Osteoblast (primary cell): Measurements from ENCODE around the gene CEP68. TPM values are rescaled to one million over a fixed set of nuclear protein-coding genes. Genes with fewer than 3 reads are reported as not detected.

ENCODE experiments used
- DNase-seq: peaks from one replicate; pipeline ENCODE4 v3.0.0; 2011; ENCODE audit warnings: low spot score, mixed read lengths; ENCODE audit not compliant: insufficient read length; ENCODE audit errors: missing footprints
- H2AFZ ChIP-seq: 2 replicates; pipeline ENCODE4 v1.6.0; 2011; ENCODE audit warnings: mild to moderate bottlenecking, low read length
- H3K27ac ChIP-seq: 2 replicates; pipeline ENCODE4 v1.5.1; 2011; ENCODE audit warnings: mild to moderate bottlenecking, low read depth, low read length, moderate library complexity
- H3K27me3 ChIP-seq: 2 replicates; pipeline ENCODE4 v1.6.0; 2012; ENCODE audit warnings: mild to moderate bottlenecking, control low read depth, inconsistent platforms, low read length, moderate library complexity; ENCODE audit not compliant: insufficient read depth
- H3K36me3 ChIP-seq: 2 replicates; pipeline ENCODE4 v1.5.1; 2011; ENCODE audit warnings: mild to moderate bottlenecking, low read length, control low read depth, moderate library complexity; ENCODE audit not compliant: insufficient read depth
- H3K4me1 ChIP-seq: 2 replicates; pipeline ENCODE4 v1.5.1; 2011; ENCODE audit warnings: mild to moderate bottlenecking, low read length, control low read depth, moderate library complexity; ENCODE audit not compliant: insufficient read depth
- H3K4me2 ChIP-seq: 2 replicates; pipeline ENCODE4 v1.6.0; 2011; ENCODE audit warnings: mild to moderate bottlenecking, low read length; ENCODE audit not compliant: insufficient read depth
- H3K4me3 ChIP-seq: fragments of 200-600 bp; sonication (generic); 3 replicates; pipeline ENCODE4 v1.5.1; 2012; ENCODE audit warnings: mild to moderate bottlenecking, low read length, inconsistent platforms; ENCODE audit not compliant: insufficient read depth
- H3K79me2 ChIP-seq: 2 replicates; pipeline ENCODE4 v1.6.0; 2012; ENCODE audit warnings: mild to moderate bottlenecking, low read length, control low read depth, inconsistent platforms; ENCODE audit not compliant: insufficient read depth
- H3K9me3 ChIP-seq: 2 replicates; pipeline ENCODE4 v1.5.1; 2011; ENCODE audit warnings: low read depth, low read length, control low read depth
- H4K20me1 ChIP-seq: 2 replicates; pipeline ENCODE4 v1.6.0; 2012; ENCODE audit warnings: mild to moderate bottlenecking, low read length, control low read depth; ENCODE audit not compliant: insufficient read depth
- CTCF ChIP-seq: IDR thresholded peaks from 2 replicates; pipeline ENCODE4 v1.5.1; 2011; ENCODE audit warnings: mild to moderate bottlenecking, low read depth, low read length, moderate library complexity; ENCODE audit errors: extremely low read depth
- total RNA-seq: library from RNA; depleted of rRNA; stranded (reverse); fragments of >200 nt; gene quantifications from 2 replicates; pipeline ENCODE4 v1.2.3, GENCODE V29; 2012

The CEP68 gene
- total RNA-seq, 1 donor, result 14.5 TPM

- Histone ChIP-seq H3K4me3 (no peak overlapping the region), H3K9me3 (no peaks in the 10 kb centered on the region), H3K4me2 (no peak overlapping the region), H3K4me1 (peaks cover 39% of the 10 kb centered on the region), H3K27me3 (no peaks in the 10 kb centered on the region), H3K27ac (no peak overlapping the region), H3K79me2 (peaks cover 68% of the 10 kb centered on the region), H4K20me1 (peaks cover 34% of the 10 kb centered on the region), H2AFZ (no peak overlapping the region), H3K36me3 (no peaks in the 10 kb centered on the region)
- no peak for DNase-seq
- no peak for TF ChIP-seq CTCF
Measured at GRCh38 chr2:65061910-65062339, 5.7 kb downstream of the CEP68 start.

- peak overlapping the region; percentile 24 for H3K27ac ChIP-seq
- no peaks in the 10 kb centered on the region for H3K36me3 ChIP-seq
- no peak overlapping the region for H3K4me3 ChIP-seq
- peaks cover 65% of the 10 kb centered on the region for H3K79me2 ChIP-seq
- H3K9me3 ChIP-seq, result no peaks in the 10 kb centered on the region
- no peak overlapping the region for H2AFZ ChIP-seq
- DNase-seq, result no peak
- no peaks in the 10 kb centered on the region for H3K27me3 ChIP-seq
- TF ChIP-seq CTCF, result no peak
- peak overlapping the region; percentile 7 for H3K4me2 ChIP-seq
- H4K20me1 ChIP-seq, result peaks cover 27% of the 10 kb centered on the region
- H3K4me1 ChIP-seq, result peaks cover 32% of the 10 kb centered on the region
Measured at GRCh38 chr2:65062843-65063825, 6.9 kb downstream of the CEP68 start.

- peak; percentile 73 for TF ChIP-seq CTCF
- H3K4me2 ChIP-seq, result peak overlapping the region; percentile 77
- peaks cover 24% of the 10 kb centered on the region for H4K20me1 ChIP-seq
- H3K27ac ChIP-seq, result peak overlapping the region; percentile 90
- no peaks in the 10 kb centered on the region for H3K27me3 ChIP-seq
- H3K9me3 ChIP-seq, result no peaks in the 10 kb centered on the region
- no peaks in the 10 kb centered on the region for H3K36me3 ChIP-seq
- peaks cover 64% of the 10 kb centered on the region for H3K79me2 ChIP-seq
- H3K4me3 ChIP-seq, result peak overlapping the region; percentile 21
- peaks cover 35% of the 10 kb centered on the region for H3K4me1 ChIP-seq
- H2AFZ ChIP-seq, result no peak overlapping the region
- DNase-seq, result peak; percentile 95
Measured at GRCh38 chr2:65064728-65065552, 8.7 kb downstream of the CEP68 start.
